Keratinocyte (primary cell): ENCODE data around the gene SDR42E2. TPM values are rescaled to one million over a fixed set of nuclear protein-coding genes. Genes with fewer than 3 reads are reported as not detected.

Source experiments
- DNase-seq: peaks from one replicate; pipeline ENCODE4 v3.0.0-alpha.2; 2011; ENCODE audit warnings: low read depth, missing footprints, low spot score
- FAIRE-seq: peaks from 2 replicates; lab custom pipeline; 2011; peaks lifted over from hg19 to GRCh38; lab: Jason Lieb, UNC
- H2AFZ ChIP-seq: 2 replicates; pipeline ENCODE4 v1.6.0; 2012; ENCODE audit warnings: low read length, control low read depth, inconsistent platforms; ENCODE audit not compliant: control insufficient read depth
- H3K27ac ChIP-seq: 2 replicates; pipeline ENCODE4 v1.5.1; 2011; ENCODE audit warnings: low read length; ENCODE audit not compliant: control insufficient read depth, insufficient read depth
- H3K27me3 ChIP-seq: 3 replicates; pipeline ENCODE4 v1.6.0; 2011; ENCODE audit warnings: low read length; ENCODE audit not compliant: control insufficient read depth, insufficient read depth; ENCODE audit errors: extremely low read depth
- H3K36me3 ChIP-seq, 2 experiments: 2 replicates in 1 of 2; 3 replicates in 1 of 2; pipeline ENCODE4 v1.5.1; 2011; ENCODE audit warnings: low read length in 2 of 2, mild to moderate bottlenecking in 1 of 2; ENCODE audit not compliant: control insufficient read depth in 2 of 2, insufficient read depth in 2 of 2; ENCODE audit errors: extremely low read depth in 1 of 2
- H3K4me1 ChIP-seq: 3 replicates; pipeline ENCODE4 v1.5.1; 2011; ENCODE audit warnings: low read length; ENCODE audit not compliant: control insufficient read depth, insufficient read depth; ENCODE audit errors: extremely low read depth
- H3K4me2 ChIP-seq: 3 replicates; pipeline ENCODE4 v1.6.0; 2011; ENCODE audit warnings: low read depth, low read length; ENCODE audit not compliant: control insufficient read depth, insufficient read depth; ENCODE audit errors: extremely low read depth
- H3K4me3 ChIP-seq, 3 experiments: fragments of 200-600 bp in 1 of 3; sonication (generic) in 1 of 3; 2 replicates in 2 of 3; 3 replicates in 1 of 3; pipeline ENCODE4 v1.5.1; 2011 to 2016; ENCODE audit warnings: low read length in 3 of 3, mild to moderate bottlenecking in 3 of 3, control low read depth in 2 of 3, inconsistent platforms in 1 of 3, low read depth in 1 of 3, mixed read lengths in 1 of 3, mixed run types in 1 of 3, moderate library complexity in 1 of 3; ENCODE audit not compliant: control insufficient read depth in 2 of 3, insufficient read depth in 2 of 3; ENCODE audit errors: extremely low read depth in 1 of 3
- H3K79me2 ChIP-seq: 2 replicates; pipeline ENCODE4 v1.6.0; 2012; ENCODE audit warnings: low read length; ENCODE audit not compliant: control insufficient read depth, insufficient read depth
- H3K9ac ChIP-seq: 3 replicates; pipeline ENCODE4 v1.6.0; 2011; ENCODE audit warnings: low read length; ENCODE audit not compliant: control insufficient read depth, insufficient read depth; ENCODE audit errors: extremely low read depth
- H3K9me1 ChIP-seq: 3 replicates; pipeline ENCODE4 v1.6.0; 2011; ENCODE audit warnings: low read length; ENCODE audit not compliant: control insufficient read depth, insufficient read depth; ENCODE audit errors: extremely low read depth
- H3K9me3 ChIP-seq: 2 replicates; pipeline ENCODE4 v1.5.1; 2012; ENCODE audit warnings: low read depth, low read length; ENCODE audit not compliant: control insufficient read depth
- H4K20me1 ChIP-seq: 3 replicates; pipeline ENCODE4 v1.6.0; 2011; ENCODE audit warnings: low read length; ENCODE audit not compliant: control insufficient read depth, insufficient read depth; ENCODE audit errors: extremely low read depth
- EZH2 ChIP-seq: IDR thresholded peaks from one replicate; pipeline ENCODE4 v1.6.1; 2012; ENCODE audit warnings: inconsistent platforms, mild to moderate bottlenecking, low read length, moderate library complexity
- dilution Hi-C: fragments of 300-500 bp; cut with MboI; formaldehyde crosslinking; loops from one replicate; pipeline ENCODE4 v1.7.0; 2020; ENCODE audit warnings: low sequenced_read_pairs; ENCODE audit not compliant: extremely low pct_ligation_motif_present
- polyA plus RNA-seq, 5 experiments: library from polyadenylated mRNA; depleted of rRNA in 3 of 5; stranded (reverse) in 3 of 5; stranded (forward) in 1 of 5; unstranded in 1 of 5; fragments of >200 nt; gene quantifications; 1 replicate in 1 of 5; 2 replicates in 3 of 5; 3 replicates in 1 of 5; pipeline versions ENCODE4 v1.2.1 to v1.2.3, GENCODE V29; 2011 to 2012; ENCODE audit warnings: missing spikeins in 2 of 5, low read depth in 1 of 5, low replicate concordance in 1 of 5
- TF ChIP-seq, protein P1 (sequence below), 3 experiments: IDR thresholded peaks in 1 of 3; conservative IDR thresholded peaks in 1 of 3; optimal IDR thresholded peaks in 1 of 3; 2 replicates in 2 of 3; 3 replicates in 1 of 3; pipeline versions ENCODE3 to v1.5.1; 2011; ENCODE audit warnings: low read length in 3 of 3, mild to moderate bottlenecking in 3 of 3, moderate library complexity in 2 of 3, control low read depth in 1 of 3, inconsistent platforms in 1 of 3; ENCODE audit not compliant: insufficient read depth in 2 of 3; ENCODE audit errors: extremely low read depth in 1 of 3

The SDR42E2 gene
- polyA plus RNA-seq, 1 donor (not counting 4 experiments of a cell fraction or from before 2014, with no cell fraction given): not detected

DNA sequence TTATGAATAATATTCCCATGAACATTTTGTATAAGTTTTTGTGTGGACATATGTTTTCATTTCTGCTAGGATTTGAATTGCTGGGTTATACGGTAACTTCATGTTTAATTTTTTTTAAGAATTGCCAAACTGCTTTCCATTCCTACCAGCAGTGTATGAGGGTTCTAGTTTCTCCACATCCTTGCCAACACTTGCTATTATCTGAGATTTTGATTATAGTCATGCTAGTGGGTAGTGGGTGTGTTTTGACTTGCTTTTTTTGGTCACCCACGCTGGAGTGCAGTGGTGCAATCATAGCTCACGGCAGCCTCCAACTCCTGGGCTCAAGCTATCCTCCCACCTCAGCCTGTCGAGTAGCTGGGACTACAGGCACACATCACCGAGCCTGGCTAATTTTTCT, 40.8 kb downstream of the SDR42E2 start:
- peaks cover 16% of the 10 kb centered on the region for H3K79me2 ChIP-seq
- DNase-seq (no peak), FAIRE-seq (no peak)
- H3K4me1 ChIP-seq: peaks cover 34% of the 10 kb centered on the region
- dilution Hi-C loops: no loop called here
- H3K4me3 ChIP-seq: no peak overlapping the region
- H3K9me1 ChIP-seq: no peaks in the 10 kb centered on the region
- no peak overlapping the region for H3K9ac ChIP-seq
- no peak overlapping the region for H3K4me2 ChIP-seq
- TF ChIP-seq, protein P1, sequence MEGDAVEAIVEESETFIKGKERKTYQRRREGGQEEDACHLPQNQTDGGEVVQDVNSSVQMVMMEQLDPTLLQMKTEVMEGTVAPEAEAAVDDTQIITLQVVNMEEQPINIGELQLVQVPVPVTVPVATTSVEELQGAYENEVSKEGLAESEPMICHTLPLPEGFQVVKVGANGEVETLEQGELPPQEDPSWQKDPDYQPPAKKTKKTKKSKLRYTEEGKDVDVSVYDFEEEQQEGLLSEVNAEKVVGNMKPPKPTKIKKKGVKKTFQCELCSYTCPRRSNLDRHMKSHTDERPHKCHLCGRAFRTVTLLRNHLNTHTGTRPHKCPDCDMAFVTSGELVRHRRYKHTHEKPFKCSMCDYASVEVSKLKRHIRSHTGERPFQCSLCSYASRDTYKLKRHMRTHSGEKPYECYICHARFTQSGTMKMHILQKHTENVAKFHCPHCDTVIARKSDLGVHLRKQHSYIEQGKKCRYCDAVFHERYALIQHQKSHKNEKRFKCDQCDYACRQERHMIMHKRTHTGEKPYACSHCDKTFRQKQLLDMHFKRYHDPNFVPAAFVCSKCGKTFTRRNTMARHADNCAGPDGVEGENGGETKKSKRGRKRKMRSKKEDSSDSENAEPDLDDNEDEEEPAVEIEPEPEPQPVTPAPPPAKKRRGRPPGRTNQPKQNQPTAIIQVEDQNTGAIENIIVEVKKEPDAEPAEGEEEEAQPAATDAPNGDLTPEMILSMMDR (optimal IDR thresholded peaks at IDR 0.05 in 1 of 3, IDR thresholded peaks at IDR 0.05 in 1 of 3, conservative IDR thresholded peaks at IDR 0.05 in 1 of 3; ENCODE audit: extremely low read depth in 1 of 3, insufficient read depth in 2 of 3, low read length in 3 of 3): no peak
- no peak for TF ChIP-seq EZH2
- no peaks in the 10 kb centered on the region for H3K27me3 ChIP-seq
- no peaks in the 10 kb centered on the region for H3K9me3 ChIP-seq
- H3K27ac ChIP-seq: no peak overlapping the region
- H3K36me3 ChIP-seq: no peaks in the 10 kb centered on the region
- H4K20me1 ChIP-seq: no peaks in the 10 kb centered on the region
- H2AFZ ChIP-seq: no peak overlapping the region

DNA sequence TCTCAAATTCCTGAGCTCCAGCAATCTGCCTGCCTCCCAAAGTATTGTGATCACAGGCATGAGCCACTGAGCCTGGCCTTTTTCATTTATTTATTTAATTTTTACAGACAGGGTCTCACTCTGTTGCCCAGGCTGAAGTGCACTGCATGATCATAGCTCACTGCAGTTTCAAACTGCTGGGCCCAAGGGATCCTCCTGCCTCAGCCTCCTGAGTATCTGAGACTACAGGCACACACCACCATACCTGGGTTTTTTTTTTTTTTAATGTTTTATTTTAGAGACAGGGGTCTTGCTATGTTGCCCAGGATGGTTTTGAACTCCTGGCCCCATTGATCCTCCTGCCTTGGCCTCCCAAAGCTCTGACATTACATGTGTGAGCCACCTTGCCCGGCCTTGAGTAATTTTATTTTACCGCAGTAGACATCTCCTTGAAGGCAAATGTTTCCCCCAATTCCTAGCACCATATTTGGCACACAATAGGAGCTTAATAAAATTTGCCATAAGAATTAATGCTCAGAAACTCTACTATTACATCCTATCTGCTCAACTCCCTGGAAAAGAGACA, 41.9 kb downstream of the SDR42E2 start:
- dilution Hi-C loops: no loop called here
- FAIRE-seq: no peak

More for the DNA sequence above, 41.9 kb downstream of the SDR42E2 start:
- DNase-seq: no peak
- TF ChIP-seq, protein P1 (optimal IDR thresholded peaks at IDR 0.05 in 1 of 3, IDR thresholded peaks at IDR 0.05 in 1 of 3, conservative IDR thresholded peaks at IDR 0.05 in 1 of 3; ENCODE audit: extremely low read depth in 1 of 3, insufficient read depth in 2 of 3, low read length in 3 of 3): no peak
- TF ChIP-seq EZH2: no peak
- Histone ChIP-seq H3K27me3 (no peaks in the 10 kb centered on the region), H3K4me2 (no peak overlapping the region), H3K9me3 (no peaks in the 10 kb centered on the region), H3K4me1 (peaks cover 32% of the 10 kb centered on the region), H3K4me3 (no peak overlapping the region), H4K20me1 (no peaks in the 10 kb centered on the region), H3K27ac (no peak overlapping the region), H3K79me2 (peaks cover 26% of the 10 kb centered on the region), H2AFZ (no peak overlapping the region), H3K9me1 (no peaks in the 10 kb centered on the region), H3K9ac (no peak overlapping the region), H3K36me3 (no peaks in the 10 kb centered on the region)
